CD4-positive, alpha-beta T cell (primary cell): ENCODE measurements around the gene HOXD1. TPM values are rescaled to one million over a fixed set of nuclear protein-coding genes. Genes with fewer than 3 reads are reported as not detected.

Experiments
- ATAC-seq: fragments of 200-7000 bp; cut with Tn5 transposase; one replicate; pipeline ENCODE4 v1.10.0; 2022; ENCODE audit warnings: mild to moderate bottlenecking; ENCODE audit not compliant: poor library complexity
- CTCF ChIA-PET: fragments of 350-600 bp; sonication (Branson Sonifier 250); formaldehyde crosslinking; loops from one replicate; lab custom pipeline; 2021; ENCODE audit warnings: antibody characterized with exemption, inconsistent platforms; lab: Charles Lee
- POLR2A ChIA-PET: fragments of 350-600 bp; sonication (Branson Sonifier 250); formaldehyde crosslinking; loops from one replicate; lab custom pipeline; 2021; ENCODE audit warnings: antibody characterized with exemption, inconsistent platforms; lab: Charles Lee
- DNase-seq, 14 experiments: peaks; one replicate each; pipeline ENCODE4 v3.0.0-alpha.2; 2013 to 2020; ENCODE audit warnings: mixed read lengths in 2 of 14
- H3K27ac ChIP-seq, 2 donors: one replicate each; pipeline versions ENCODE4 v1.5.1 to v1.7.0; 2013; ENCODE audit warnings: low read length in 2 of 2, low read depth in 1 of 2, mild to moderate bottlenecking in 1 of 2
- H3K27me3 ChIP-seq, 2 experiments: 1 replicate in 1 of 2; 2 replicates in 1 of 2; pipeline versions ENCODE4 v1.6.1 to v1.7.0; 2013; ENCODE audit warnings: low read length in 2 of 2, control low read depth in 1 of 2, mild to moderate bottlenecking in 1 of 2, moderate library complexity in 1 of 2; ENCODE audit not compliant: insufficient read depth in 2 of 2, control insufficient read depth in 1 of 2
- H3K36me3 ChIP-seq: one replicate; pipeline ENCODE4 v1.6.1; 2013; ENCODE audit warnings: low read length, control low read depth; ENCODE audit not compliant: insufficient read depth
- H3K4me1 ChIP-seq: one replicate; pipeline ENCODE4 v1.6.1; 2013; ENCODE audit warnings: low read length, control low read depth; ENCODE audit not compliant: insufficient read depth
- H3K4me3 ChIP-seq: one replicate; pipeline ENCODE4 v1.5.1; 2013; ENCODE audit warnings: mild to moderate bottlenecking, low read length, moderate library complexity
- H3K9me3 ChIP-seq, 2 experiments: 1 replicate in 1 of 2; 2 replicates in 1 of 2; pipeline versions ENCODE4 v1.6.1 to v1.7.0; 2013; ENCODE audit warnings: low read length in 2 of 2, mild to moderate bottlenecking in 2 of 2, control low read depth in 1 of 2, moderate library complexity in 1 of 2; ENCODE audit not compliant: control insufficient read depth in 1 of 2, insufficient read depth in 1 of 2
- H3K27ac Mint-ChIP-seq: one replicate; pipeline ENCODE4 v1.8.0; 2020; ENCODE audit warnings: mixed read lengths
- H3K27me3 Mint-ChIP-seq: one replicate; pipeline ENCODE4 v1.8.0; 2021; ENCODE audit warnings: mixed read lengths
- H3K36me3 Mint-ChIP-seq: one replicate; pipeline ENCODE4 v1.8.0; 2021; ENCODE audit warnings: low read depth, mixed read lengths
- H3K4me1 Mint-ChIP-seq: one replicate; pipeline ENCODE4 v1.8.0; 2021; ENCODE audit warnings: low read depth, mixed read lengths
- H3K4me3 Mint-ChIP-seq: one replicate; pipeline ENCODE4 v1.8.0; 2020; ENCODE audit warnings: mild to moderate bottlenecking, mixed read lengths
- H3K9me3 Mint-ChIP-seq: one replicate; pipeline ENCODE4 v1.8.0; 2020; ENCODE audit warnings: mixed read lengths
- intact Hi-C, 2 experiments: fragments of 100-400 bp; cut with DNase I in 1 of 2; cut with micrococcal nuclease in 1 of 2; formaldehyde crosslinking; loops; one replicate each; pipeline versions ENCODE4 v1.15.1 to v1.9.0; 2023 to 2025; cut with DNase I, micrococcal nuclease
- total RNA-seq, 174 experiments: library from RNA in 2 of 174; stranded (reverse) in 2 of 174; gene quantifications; one replicate each; pipeline ENCODE4 v1.2.3 and lab custom pipeline; 2021 to 2026
- TF ChIP-seq, protein P1 (sequence below): fragments of 200-600 bp; IDR thresholded peaks from one replicate; pipeline ENCODE4 v1.8.0; 2022; ENCODE audit warnings: antibody characterized with exemption, mild to moderate bottlenecking

Gene HOXD1
- total RNA-seq, 2 experiments from 2014 or later: not detected

DNA sequence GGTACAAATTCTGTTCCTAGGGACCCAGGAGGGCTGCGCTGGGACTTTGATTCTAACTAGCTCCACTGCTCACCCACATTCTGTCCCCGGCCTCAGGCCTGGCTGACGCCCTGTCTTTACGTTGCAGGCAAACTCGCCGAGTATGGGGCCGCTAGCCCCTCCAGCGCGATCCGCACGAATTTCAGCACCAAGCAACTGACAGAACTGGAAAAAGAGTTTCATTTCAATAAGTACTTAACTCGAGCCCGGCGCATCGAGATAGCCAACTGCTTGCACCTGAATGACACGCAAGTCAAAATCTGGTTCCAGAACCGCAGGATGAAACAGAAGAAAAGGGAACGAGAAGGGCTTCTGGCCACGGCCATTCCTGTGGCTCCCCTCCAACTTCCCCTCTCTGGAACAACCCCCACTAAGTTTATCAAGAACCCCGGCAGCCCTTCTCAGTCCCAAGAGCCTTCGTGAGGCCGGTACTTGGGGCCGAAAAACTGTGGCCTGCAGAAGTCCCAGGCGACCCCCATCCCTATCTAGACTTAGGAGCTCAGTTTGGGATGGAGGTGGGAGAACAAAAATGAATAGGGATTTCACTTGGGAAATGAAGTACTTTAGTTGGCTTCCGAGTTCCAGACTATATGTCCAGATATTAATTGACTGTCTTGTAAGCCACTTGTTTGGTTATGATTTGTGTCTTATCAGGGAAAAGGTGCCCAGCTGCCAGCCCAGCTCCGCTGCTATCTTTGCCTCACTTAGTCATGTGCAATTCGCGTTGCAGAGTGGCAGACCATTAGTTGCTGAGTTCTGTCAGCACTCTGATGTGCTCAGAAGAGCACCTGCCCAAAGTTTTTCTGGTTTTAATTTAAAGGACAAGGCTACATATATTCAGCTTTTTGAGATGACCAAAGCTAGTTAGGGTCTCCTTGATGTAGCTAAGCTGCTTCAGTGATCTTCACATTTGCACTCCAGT lies 1.5 kb downstream of the HOXD1 start:
- DNase-seq (no peak), ATAC-seq (no peak)
- no peak overlapping the region for H3K4me3 ChIP-seq
- no peaks in the 10 kb centered on the region for H3K36me3 ChIP-seq
- Mint-ChIP-seq H3K4me3 (peak overlapping the region; percentile 71), H3K9me3 (no peaks in the 10 kb centered on the region), H3K4me1 (peaks cover 24% of the 10 kb centered on the region), H3K27me3 (peaks cover 89% of the 10 kb centered on the region), H3K27ac (no peak overlapping the region), H3K36me3 (no peaks in the 10 kb centered on the region)
- TF ChIP-seq, protein P1, sequence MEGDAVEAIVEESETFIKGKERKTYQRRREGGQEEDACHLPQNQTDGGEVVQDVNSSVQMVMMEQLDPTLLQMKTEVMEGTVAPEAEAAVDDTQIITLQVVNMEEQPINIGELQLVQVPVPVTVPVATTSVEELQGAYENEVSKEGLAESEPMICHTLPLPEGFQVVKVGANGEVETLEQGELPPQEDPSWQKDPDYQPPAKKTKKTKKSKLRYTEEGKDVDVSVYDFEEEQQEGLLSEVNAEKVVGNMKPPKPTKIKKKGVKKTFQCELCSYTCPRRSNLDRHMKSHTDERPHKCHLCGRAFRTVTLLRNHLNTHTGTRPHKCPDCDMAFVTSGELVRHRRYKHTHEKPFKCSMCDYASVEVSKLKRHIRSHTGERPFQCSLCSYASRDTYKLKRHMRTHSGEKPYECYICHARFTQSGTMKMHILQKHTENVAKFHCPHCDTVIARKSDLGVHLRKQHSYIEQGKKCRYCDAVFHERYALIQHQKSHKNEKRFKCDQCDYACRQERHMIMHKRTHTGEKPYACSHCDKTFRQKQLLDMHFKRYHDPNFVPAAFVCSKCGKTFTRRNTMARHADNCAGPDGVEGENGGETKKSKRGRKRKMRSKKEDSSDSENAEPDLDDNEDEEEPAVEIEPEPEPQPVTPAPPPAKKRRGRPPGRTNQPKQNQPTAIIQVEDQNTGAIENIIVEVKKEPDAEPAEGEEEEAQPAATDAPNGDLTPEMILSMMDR: no peak
- intact Hi-C loops: no loop called here
- POLR2A ChIA-PET: interaction anchor here (0.7 kb wide), 1 partner anchor 17 kb away, joined by 3 read pairs; no protein-coding TSS in a partner anchor
- CTCF ChIA-PET: no interaction called here
- H3K27ac ChIP-seq: no peak overlapping the region
- peaks cover 47 to 92% of the 10 kb centered on the region in 2 experiments for H3K27me3 ChIP-seq
- peaks cover 0 to 9% of the 10 kb centered on the region in 2 experiments for H3K9me3 ChIP-seq
- peaks cover 24% of the 10 kb centered on the region for H3K4me1 ChIP-seq

DNA sequence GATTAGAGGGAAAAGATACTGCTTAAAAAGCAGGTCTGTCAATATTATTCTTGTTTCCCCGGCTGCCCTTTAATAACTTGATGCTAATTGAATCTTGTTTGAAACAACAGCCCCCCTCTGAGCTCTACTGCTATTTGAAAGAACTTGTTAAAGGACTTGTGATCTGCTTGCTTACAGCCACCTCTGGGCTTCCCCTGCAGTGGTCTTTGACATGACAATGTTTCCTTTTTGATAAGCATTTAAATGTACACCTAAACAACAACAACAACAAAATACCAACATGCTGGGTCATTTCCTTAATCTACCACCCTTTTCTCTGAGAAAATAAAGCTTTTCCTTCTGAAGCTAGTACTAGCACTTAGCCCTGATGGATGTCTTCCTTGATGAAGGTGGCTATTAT lies 3.9 kb downstream of the HOXD1 start:
- peaks cover 39 to 91% of the 10 kb centered on the region in 2 experiments for H3K27me3 ChIP-seq
- POLR2A ChIA-PET: no interaction called here
- H3K27me3 Mint-ChIP-seq: peaks cover 86% of the 10 kb centered on the region

DNA sequence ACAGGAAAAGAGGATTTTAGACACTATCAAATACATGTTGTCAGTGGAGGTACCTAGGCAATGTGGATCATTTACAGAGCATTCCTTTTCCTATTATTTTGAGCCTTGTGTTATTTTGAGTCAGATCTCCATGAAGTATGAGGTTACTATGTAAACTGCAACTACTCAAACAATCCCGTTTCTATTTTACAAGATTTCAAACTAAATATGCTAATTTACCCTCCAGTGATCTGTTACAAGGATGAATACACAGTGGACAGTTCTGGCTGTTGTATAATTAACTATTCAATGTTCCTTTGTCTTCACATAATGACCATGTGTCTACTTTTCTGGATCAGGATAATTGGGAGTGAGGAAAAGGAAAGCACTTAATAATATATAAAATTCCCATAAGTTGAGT lies 4.6 kb downstream of the HOXD1 start:
- H3K36me3 Mint-ChIP-seq: no peaks in the 10 kb centered on the region
- no peak overlapping the region for H3K4me3 Mint-ChIP-seq
- TF ChIP-seq, protein P1: no peak
- H3K4me1 Mint-ChIP-seq: peaks cover 14% of the 10 kb centered on the region
- H3K27ac ChIP-seq: no peak overlapping the region
- H3K27me3 ChIP-seq: peaks cover 33 to 90% of the 10 kb centered on the region in 2 experiments
- no peaks in the 10 kb centered on the region for H3K9me3 Mint-ChIP-seq
- POLR2A ChIA-PET: no interaction called here
- ATAC-seq: no peak
- CTCF ChIA-PET: no interaction called here
- peaks cover 18% of the 10 kb centered on the region for H3K4me1 ChIP-seq
- DNase-seq: no peak
- no peak overlapping the region for H3K4me3 ChIP-seq
- no peak overlapping the region for H3K27ac Mint-ChIP-seq
- peaks cover 86% of the 10 kb centered on the region for H3K27me3 Mint-ChIP-seq
- intact Hi-C loops: no loop called here
- no peaks in the 10 kb centered on the region for H3K36me3 ChIP-seq
- peaks cover 0 to 11% of the 10 kb centered on the region in 2 experiments for H3K9me3 ChIP-seq

More for the DNA sequence above, 3.9 kb downstream of the HOXD1 start:
- ATAC-seq: no peak
- Histone ChIP-seq H3K4me3 (no peak overlapping the region), H3K36me3 (no peaks in the 10 kb centered on the region), H3K9me3 (peaks cover 0 to 11% of the 10 kb centered on the region in 2 experiments), H3K27ac (no peak overlapping the region), H3K4me1 (peaks cover 24% of the 10 kb centered on the region)
- CTCF ChIA-PET: no interaction called here
- Mint-ChIP-seq H3K27ac (no peak overlapping the region), H3K4me1 (peaks cover 21% of the 10 kb centered on the region), H3K9me3 (no peaks in the 10 kb centered on the region), H3K36me3 (no peaks in the 10 kb centered on the region), H3K4me3 (no peak overlapping the region)
- TF ChIP-seq, protein P1: no peak
- no peak for DNase-seq
- intact Hi-C loops: no loop called here
